ENCODE measurements around the gene PROM1. TPM values are rescaled to one million over a fixed set of nuclear protein-coding genes. Genes with fewer than 3 reads are reported as not detected.

The PROM1 gene
- total and polyA plus RNA-seq, 2 donors (not counting 1 experiment from before 2014, with no cell fraction given) = 0.10 to 0.17 TPM

DNA sequence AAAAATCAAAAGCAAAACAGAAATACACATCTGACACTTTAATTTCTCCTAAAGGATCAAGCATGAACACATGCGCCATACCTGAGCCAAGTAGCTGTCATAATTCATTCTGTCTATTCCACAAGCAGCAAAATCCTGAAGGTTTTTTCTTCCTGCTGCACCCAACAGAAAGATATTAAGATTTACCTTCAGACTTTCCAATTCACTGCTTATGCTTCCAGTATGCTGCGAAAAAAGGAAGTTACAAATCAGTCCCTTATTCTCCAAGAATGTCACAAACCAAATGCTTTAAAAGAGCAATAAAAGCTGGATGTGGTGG, 91.7 kb downstream of the PROM1 start:
- no peaks in the 10 kb centered on the region for H3K27me3 ChIP-seq (ENCODE audit: control insufficient read depth, insufficient read depth, low read length)

DNA sequence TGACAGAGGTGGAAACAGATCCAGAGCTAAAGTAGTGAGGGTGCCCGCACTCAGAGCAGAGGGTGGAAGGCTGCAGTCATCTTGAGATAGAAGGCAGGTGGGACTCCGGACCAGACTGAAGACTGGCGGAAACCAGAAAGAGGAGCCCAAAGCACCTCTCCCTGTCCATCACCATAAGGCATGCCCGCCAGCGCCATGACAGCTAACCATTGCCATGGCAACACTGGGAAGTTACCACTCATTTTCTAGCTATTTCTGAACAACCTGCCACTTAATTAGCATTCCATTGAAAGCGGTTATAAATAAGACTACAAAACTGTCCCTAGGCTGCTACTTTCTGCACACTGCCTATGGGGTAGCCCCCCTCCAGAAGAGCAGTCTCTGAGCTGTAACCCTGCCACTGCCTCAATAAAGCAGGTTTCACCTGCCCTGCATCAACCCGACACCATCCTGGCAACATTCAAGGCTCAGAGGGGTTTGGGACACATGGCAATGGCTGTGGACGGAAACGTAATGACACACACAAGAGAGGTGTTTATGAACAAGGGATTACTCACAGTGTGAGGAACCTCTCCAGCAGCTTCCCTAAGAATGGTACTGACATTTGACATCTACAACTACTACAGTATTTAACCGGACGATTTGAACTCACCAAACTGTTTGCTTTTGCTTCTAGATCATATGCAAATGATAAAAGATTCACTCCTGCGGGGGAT, 93.1 kb downstream of the PROM1 start:
- H3K9ac ChIP-seq (ENCODE audit: insufficient read depth, low read length) = no peak overlapping the region
- H3K79me2 ChIP-seq (ENCODE audit: control insufficient read depth, insufficient read depth, low read length) = no peaks in the 10 kb centered on the region
- no peaks in the 10 kb centered on the region for H4K20me1 ChIP-seq (ENCODE audit: control insufficient read depth, extremely low read depth, insufficient read depth, low read length)
- no peaks in the 10 kb centered on the region for H3K9me3 ChIP-seq (ENCODE audit: control insufficient read depth, insufficient read depth, low read depth, low read length)
- H3K4me3 ChIP-seq (replicated peaks in 1 of 4; ENCODE audit: control extremely low read depth in 1 of 4, insufficient read depth in 1 of 4, low read depth in 3 of 4, low read length in 4 of 4) = no peak overlapping the region
- H3K36me3 ChIP-seq (ENCODE audit: control insufficient read depth, insufficient read depth, low read length) = no peaks in the 10 kb centered on the region
- H3K27me3 ChIP-seq (ENCODE audit: control insufficient read depth, insufficient read depth, low read length) = no peaks in the 10 kb centered on the region
- no peak overlapping the region for H3K4me2 ChIP-seq (ENCODE audit: extremely low read depth, insufficient read depth, low read length)
- no peaks in the 10 kb centered on the region for H3K4me1 ChIP-seq (ENCODE audit: control insufficient read depth, extremely low read depth, insufficient read depth, low read length)
- no peak overlapping the region for H2AFZ ChIP-seq (ENCODE audit: low read length)
- no peak overlapping the region for H3K27ac ChIP-seq (ENCODE audit: insufficient read depth, low read length)
- DNase-seq (ENCODE audit: low read depth in 2 of 2) = peak in 1 of 2 donors; percentile 10
- TF ChIP-seq, protein P1, sequence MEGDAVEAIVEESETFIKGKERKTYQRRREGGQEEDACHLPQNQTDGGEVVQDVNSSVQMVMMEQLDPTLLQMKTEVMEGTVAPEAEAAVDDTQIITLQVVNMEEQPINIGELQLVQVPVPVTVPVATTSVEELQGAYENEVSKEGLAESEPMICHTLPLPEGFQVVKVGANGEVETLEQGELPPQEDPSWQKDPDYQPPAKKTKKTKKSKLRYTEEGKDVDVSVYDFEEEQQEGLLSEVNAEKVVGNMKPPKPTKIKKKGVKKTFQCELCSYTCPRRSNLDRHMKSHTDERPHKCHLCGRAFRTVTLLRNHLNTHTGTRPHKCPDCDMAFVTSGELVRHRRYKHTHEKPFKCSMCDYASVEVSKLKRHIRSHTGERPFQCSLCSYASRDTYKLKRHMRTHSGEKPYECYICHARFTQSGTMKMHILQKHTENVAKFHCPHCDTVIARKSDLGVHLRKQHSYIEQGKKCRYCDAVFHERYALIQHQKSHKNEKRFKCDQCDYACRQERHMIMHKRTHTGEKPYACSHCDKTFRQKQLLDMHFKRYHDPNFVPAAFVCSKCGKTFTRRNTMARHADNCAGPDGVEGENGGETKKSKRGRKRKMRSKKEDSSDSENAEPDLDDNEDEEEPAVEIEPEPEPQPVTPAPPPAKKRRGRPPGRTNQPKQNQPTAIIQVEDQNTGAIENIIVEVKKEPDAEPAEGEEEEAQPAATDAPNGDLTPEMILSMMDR (conservative IDR thresholded peaks at IDR 0.05 in 1 of 2, IDR thresholded peaks at IDR 0.05 in 1 of 2; ENCODE audit: low read depth in 1 of 2, low read length in 2 of 2) = no peak
- no peak for TF ChIP-seq EZH2 (IDR thresholded peaks at IDR 0.05; ENCODE audit: low read length, missing control alignments)

More for the DNA sequence above, 91.7 kb downstream of the PROM1 start:
- Histone ChIP-seq H3K4me3 (replicated peaks in 1 of 4; ENCODE audit: control extremely low read depth in 1 of 4, insufficient read depth in 1 of 4, low read depth in 3 of 4, low read length in 4 of 4) (no peak overlapping the region), H3K9me3 (ENCODE audit: control insufficient read depth, insufficient read depth, low read depth, low read length) (no peaks in the 10 kb centered on the region), H2AFZ (ENCODE audit: low read length) (no peak overlapping the region), H3K36me3 (ENCODE audit: control insufficient read depth, insufficient read depth, low read length) (no peaks in the 10 kb centered on the region), H3K27ac (ENCODE audit: insufficient read depth, low read length) (no peak overlapping the region), H3K4me1 (ENCODE audit: control insufficient read depth, extremely low read depth, insufficient read depth, low read length) (no peaks in the 10 kb centered on the region), H3K4me2 (ENCODE audit: extremely low read depth, insufficient read depth, low read length) (no peak overlapping the region), H3K79me2 (ENCODE audit: control insufficient read depth, insufficient read depth, low read length) (no peaks in the 10 kb centered on the region), H3K9ac (ENCODE audit: insufficient read depth, low read length) (no peak overlapping the region), H4K20me1 (ENCODE audit: control insufficient read depth, extremely low read depth, insufficient read depth, low read length) (no peaks in the 10 kb centered on the region)
- no peak for TF ChIP-seq EZH2 (IDR thresholded peaks at IDR 0.05; ENCODE audit: low read length, missing control alignments)
- TF ChIP-seq, protein P1 (conservative IDR thresholded peaks at IDR 0.05 in 1 of 2, IDR thresholded peaks at IDR 0.05 in 1 of 2; ENCODE audit: low read depth in 1 of 2, low read length in 2 of 2) = no peak
- DNase-seq (ENCODE audit: low read depth in 2 of 2) = no peak

DNA sequence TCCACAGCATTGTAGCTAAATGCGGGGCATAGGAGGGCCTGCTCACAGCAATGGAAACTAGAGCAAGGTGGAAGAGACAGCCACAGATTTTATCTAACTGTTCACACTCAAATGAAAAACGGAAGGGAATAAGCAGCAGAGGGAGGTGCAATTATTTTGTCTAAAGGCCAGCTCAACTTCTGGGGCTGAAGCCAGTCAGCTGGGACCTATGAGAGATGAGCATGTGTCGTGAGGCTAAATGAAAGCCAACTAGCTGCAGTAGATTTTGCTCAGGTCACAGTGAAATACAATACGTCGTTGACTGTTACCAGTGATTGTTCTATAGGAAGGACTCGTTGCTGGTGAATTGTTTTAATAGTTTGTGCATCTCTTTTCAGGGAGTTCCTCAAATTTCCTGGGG, 94.4 kb downstream of the PROM1 start:
- Histone ChIP-seq H3K36me3 (ENCODE audit: control insufficient read depth, insufficient read depth, low read length) (no peaks in the 10 kb centered on the region), H3K27ac (ENCODE audit: insufficient read depth, low read length) (no peak overlapping the region), H3K79me2 (ENCODE audit: control insufficient read depth, insufficient read depth, low read length) (no peaks in the 10 kb centered on the region), H3K27me3 (ENCODE audit: control insufficient read depth, insufficient read depth, low read length) (peaks cover 2% of the 10 kb centered on the region), H4K20me1 (ENCODE audit: control insufficient read depth, extremely low read depth, insufficient read depth, low read length) (no peaks in the 10 kb centered on the region), H3K4me1 (ENCODE audit: control insufficient read depth, extremely low read depth, insufficient read depth, low read length) (no peaks in the 10 kb centered on the region), H3K4me2 (ENCODE audit: extremely low read depth, insufficient read depth, low read length) (no peak overlapping the region), H3K9me3 (ENCODE audit: control insufficient read depth, insufficient read depth, low read depth, low read length) (no peaks in the 10 kb centered on the region), H2AFZ (ENCODE audit: low read length) (no peak overlapping the region), H3K4me3 (replicated peaks in 1 of 4; ENCODE audit: control extremely low read depth in 1 of 4, insufficient read depth in 1 of 4, low read depth in 3 of 4, low read length in 4 of 4) (no peak overlapping the region), H3K9ac (ENCODE audit: insufficient read depth, low read length) (no peak overlapping the region)
- TF ChIP-seq EZH2 (IDR thresholded peaks at IDR 0.05; ENCODE audit: low read length, missing control alignments) = no peak
- TF ChIP-seq, protein P1 (conservative IDR thresholded peaks at IDR 0.05 in 1 of 2, IDR thresholded peaks at IDR 0.05 in 1 of 2; ENCODE audit: low read depth in 1 of 2, low read length in 2 of 2) = no peak
- DNase-seq (ENCODE audit: low read depth in 2 of 2) = no peak

Data from fibroblast of lung (primary cell).